Ovary (tissue), 9 donors: ENCODE measurements around the gene TCHP. TPM values are rescaled to one million over a fixed set of nuclear protein-coding genes. Genes with fewer than 3 reads are reported as not detected.
"Not testable (repeated sequence)": the region's sequence is repeated elsewhere in the genome, so short reads cannot be mapped to it uniquely, and the experiment has no call there.

ENCODE experiments used
- DNase-seq, 5 donors: peaks; one replicate each; pipeline ENCODE4 v3.0.0-alpha.2; 2019 to 2020
- H3K27ac ChIP-seq, 2 donors: fragments of 200-600 bp; one replicate each; pipeline versions ENCODE4 v1.5.1 to v1.8.0; 2019 to 2022
- H3K27me3 ChIP-seq: fragments of 200-600 bp; one replicate; pipeline ENCODE4 v1.8.0; 2022
- H3K36me3 ChIP-seq: fragments of 200-600 bp; sonication (generic); one replicate; pipeline ENCODE4 v1.5.1; 2019
- H3K4me1 ChIP-seq: one replicate; pipeline ENCODE4 v1.8.1; 2013; ENCODE audit warnings: mild to moderate bottlenecking, moderate library complexity; ENCODE audit not compliant: insufficient read depth
- H3K4me3 ChIP-seq: fragments of 200-600 bp; sonication (generic); one replicate; pipeline ENCODE4 v1.5.1; 2017
- H3K9me3 ChIP-seq, 2 donors: fragments of 200-600 bp in 1 of 2; sonication (generic) in 1 of 2; one replicate each; pipeline versions ENCODE4 v1.5.1 to v1.8.1; 2013 to 2019; ENCODE audit warnings: mild to moderate bottlenecking in 1 of 2, moderate library complexity in 1 of 2
- CTCF ChIP-seq, 3 donors: fragments of 450-650 bp in 2 of 3; fragments of 200-600 bp in 1 of 3; IDR thresholded peaks; one replicate each; pipeline versions ENCODE4 v1.5.1 to v1.8.0; 2016 to 2022; ENCODE audit warnings: antibody characterized with exemption in 3 of 3, mild to moderate bottlenecking in 1 of 3
- EP300 ChIP-seq: sonication (generic); formaldehyde crosslinking; IDR thresholded peaks from one replicate; pipeline ENCODE4 v1.6.1; 2017; ENCODE audit warnings: antibody characterized with exemption
- POLR2A ChIP-seq: fragments of 450-650 bp; IDR thresholded peaks from one replicate; pipeline ENCODE4 v1.6.1; 2017; ENCODE audit warnings: antibody characterized with exemption, mild to moderate bottlenecking, moderate library complexity
- WGBS, 3 donors: extraction: QIAGEN DNeasy Blood & Tissue Kit in 1 of 3; methylation state at CpG; one replicate each; pipeline versions ENCODE4 v1.1.5 to v1.1.7; 2013 to 2017; 5-methylcytosine and 5-hydroxymethylcytosine counted together
- intact Hi-C, 4 donors: fragments of 100-400 bp; cut with DNase I; formaldehyde crosslinking; loops; one replicate each; pipeline versions ENCODE4 v1.11.0 to v1.15.1; 2022 to 2023
- polyA plus RNA-seq, 2 donors: library from polyadenylated mRNA; stranded (reverse); fragments of 200-250 nt in 1 of 2; fragments of 350-450 nt in 1 of 2; fragmentation: Illumina TruSeq in 1 of 2; extraction: RNeasy Lipid Tissue Mini Kit (QIAGEN cat#74804) in 1 of 2; gene quantifications; one replicate each; pipeline ENCODE4 v1.2.3, GENCODE V29; 2013 to 2014
- total RNA-seq, 7 donors: library from RNA; depleted of rRNA in 2 of 7; stranded (reverse); fragments of >200 nt in 2 of 7; fragmentation: NEBNext Ultra II Directional in 3 of 7; extraction: Animal tissue kit (Norgen Biotek cat#: 25700) in 3 of 7; gene quantifications; one replicate each; pipeline versions ENCODE4 v1.1.0 to v1.2.4, GENCODE V29; 2016 to 2023
- donor health status: DM: no; HTN: no; CAD: no; lungs with moderate emphysema.
- donor health status: DM: no; HTN: no; CAD: no.
- donor health status: Bipolar disorder and iron deficiency.
- donor health status: DM: yes; HTN: yes; CAD: no.
- donor health status: DM: no; HTN: no; CAD: no.
- donor health status: DM: yes; HTN: yes; CAD: no.

The TCHP gene
- total and polyA plus RNA-seq, 9 donors: 11.2 to 21.6 (median 18.8) TPM

DNA sequence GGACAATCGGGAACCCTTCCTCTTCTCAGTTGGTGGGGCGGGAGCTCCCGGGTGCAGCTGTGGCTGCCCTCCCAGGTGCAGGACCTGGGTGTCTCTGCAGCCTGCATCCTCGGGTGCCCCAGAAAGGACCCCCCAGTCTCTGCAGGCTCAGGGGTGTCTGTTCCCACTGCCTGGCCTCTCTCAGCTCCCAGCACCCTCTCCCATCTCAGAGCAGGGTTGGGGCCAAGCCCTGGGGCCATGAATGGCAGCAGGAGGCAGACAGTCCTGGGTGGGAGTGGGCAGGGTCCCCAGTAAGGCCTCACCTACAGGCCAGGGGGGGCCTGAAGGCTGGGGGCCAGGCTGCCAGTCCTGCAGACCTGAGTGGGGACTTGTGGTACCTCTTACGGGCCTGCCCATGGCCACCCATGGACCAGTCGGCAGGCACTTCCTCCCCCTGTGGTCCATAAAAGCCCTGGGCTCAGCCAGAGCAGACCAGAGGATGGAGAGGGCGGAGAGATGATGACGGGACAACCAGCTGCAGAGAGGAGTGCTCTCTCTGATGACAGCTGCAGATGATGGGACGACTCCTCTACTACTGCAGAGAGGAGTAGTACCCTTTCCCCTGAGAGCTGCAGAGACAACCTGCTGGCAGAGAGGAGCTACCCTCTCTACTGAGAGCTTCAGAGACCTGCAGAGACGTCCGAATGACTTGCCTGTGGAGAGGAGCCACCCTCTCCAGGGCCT lies 26.6 kb downstream of the TCHP start:
- H3K27ac ChIP-seq: no peak overlapping the region
- no peaks in the 10 kb centered on the region for H3K27me3 ChIP-seq
- H3K9me3 ChIP-seq: no peaks in the 10 kb centered on the region
- no peaks in the 10 kb centered on the region for H3K36me3 ChIP-seq
- intact Hi-C loops: no loop called here
- no peak for DNase-seq
- H3K4me1 ChIP-seq: peaks cover 6% of the 10 kb centered on the region
- TF ChIP-seq CTCF (IDR thresholded peaks at IDR 0.05): no peak
- no peak for TF ChIP-seq POLR2A
- no peak overlapping the region for H3K4me3 ChIP-seq
- WGBS, 3 donors: 88 to 95% (median 89%) methylated on average over 11 of the region's 11 CpGs

GRCh38 chr12:109927622-109928021 lies 27.5 kb downstream of the TCHP start:
- TF ChIP-seq CTCF (IDR thresholded peaks at IDR 0.05): no peak
- no peak for TF ChIP-seq EP300
- TF ChIP-seq POLR2A: no peak
- Histone ChIP-seq H3K9me3 (no peaks in the 10 kb centered on the region), H3K27me3 (no peaks in the 10 kb centered on the region), H3K4me3 (no peak overlapping the region), H3K27ac (no peak overlapping the region), H3K4me1 (peaks cover 9% of the 10 kb centered on the region), H3K36me3 (no peaks in the 10 kb centered on the region)
- DNase-seq: no peak
- WGBS, 3 donors: 71 to 74% (median 72%) methylated on average over 8 of the region's 8 CpGs
- intact Hi-C loops: no loop called here

GRCh38 chr12:109928058-109928656 lies 28.1 kb downstream of the TCHP start:
- peaks cover 12% of the 10 kb centered on the region for H3K4me1 ChIP-seq
- DNase-seq: no peak
- intact Hi-C loops: no loop called here
- H3K4me3 ChIP-seq: no peak overlapping the region
- H3K27me3 ChIP-seq: no peaks in the 10 kb centered on the region
- 89 to 93% (median 92%) methylated on average over 12 of the region's 12 CpGs for WGBS, 3 donors
- no peaks in the 10 kb centered on the region for H3K9me3 ChIP-seq
- TF ChIP-seq CTCF (IDR thresholded peaks at IDR 0.05): no peak
- no peak for TF ChIP-seq POLR2A
- TF ChIP-seq EP300: no peak
- H3K36me3 ChIP-seq: no peaks in the 10 kb centered on the region
- H3K27ac ChIP-seq: no peak overlapping the region

GRCh38 chr12:109929326-109929725 lies 29.3 kb downstream of the TCHP start:
- H3K36me3 ChIP-seq, H3K4me3 ChIP-seq, H3K27me3 ChIP-seq, DNase-seq, H3K9me3 ChIP-seq, intact Hi-C loops: not testable (repeated sequence)
- WGBS, 3 donors: 35 to 69% (median 46%) methylated on average over 14 of the region's 14 CpGs
- Histone ChIP-seq H3K27ac (peak overlapping the region in 1 of 2 donors; percentile 59), H3K4me1 (peaks cover 15% of the 10 kb centered on the region)
